GM20000 (cell line): ENCODE data around the gene NT5C2.

ENCODE experiments used
- DNase-seq: peaks from one replicate; pipeline ENCODE4 v3.0.0; 2012; ENCODE audit warnings: low spot score
- TF ChIP-seq, protein P1 (sequence below): IDR thresholded peaks from 2 replicates; pipeline ENCODE4 v1.5.1; 2012; ENCODE audit warnings: mild to moderate bottlenecking, control low read depth; ENCODE audit errors: extremely low read depth, missing control alignments

The NT5C2 gene

GRCh38 chr10:103204353-103205255, 11.5 kb upstream of the NT5C2 start:
- no peak for DNase-seq
- TF ChIP-seq, protein P1, sequence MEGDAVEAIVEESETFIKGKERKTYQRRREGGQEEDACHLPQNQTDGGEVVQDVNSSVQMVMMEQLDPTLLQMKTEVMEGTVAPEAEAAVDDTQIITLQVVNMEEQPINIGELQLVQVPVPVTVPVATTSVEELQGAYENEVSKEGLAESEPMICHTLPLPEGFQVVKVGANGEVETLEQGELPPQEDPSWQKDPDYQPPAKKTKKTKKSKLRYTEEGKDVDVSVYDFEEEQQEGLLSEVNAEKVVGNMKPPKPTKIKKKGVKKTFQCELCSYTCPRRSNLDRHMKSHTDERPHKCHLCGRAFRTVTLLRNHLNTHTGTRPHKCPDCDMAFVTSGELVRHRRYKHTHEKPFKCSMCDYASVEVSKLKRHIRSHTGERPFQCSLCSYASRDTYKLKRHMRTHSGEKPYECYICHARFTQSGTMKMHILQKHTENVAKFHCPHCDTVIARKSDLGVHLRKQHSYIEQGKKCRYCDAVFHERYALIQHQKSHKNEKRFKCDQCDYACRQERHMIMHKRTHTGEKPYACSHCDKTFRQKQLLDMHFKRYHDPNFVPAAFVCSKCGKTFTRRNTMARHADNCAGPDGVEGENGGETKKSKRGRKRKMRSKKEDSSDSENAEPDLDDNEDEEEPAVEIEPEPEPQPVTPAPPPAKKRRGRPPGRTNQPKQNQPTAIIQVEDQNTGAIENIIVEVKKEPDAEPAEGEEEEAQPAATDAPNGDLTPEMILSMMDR, result no peak

DNA sequence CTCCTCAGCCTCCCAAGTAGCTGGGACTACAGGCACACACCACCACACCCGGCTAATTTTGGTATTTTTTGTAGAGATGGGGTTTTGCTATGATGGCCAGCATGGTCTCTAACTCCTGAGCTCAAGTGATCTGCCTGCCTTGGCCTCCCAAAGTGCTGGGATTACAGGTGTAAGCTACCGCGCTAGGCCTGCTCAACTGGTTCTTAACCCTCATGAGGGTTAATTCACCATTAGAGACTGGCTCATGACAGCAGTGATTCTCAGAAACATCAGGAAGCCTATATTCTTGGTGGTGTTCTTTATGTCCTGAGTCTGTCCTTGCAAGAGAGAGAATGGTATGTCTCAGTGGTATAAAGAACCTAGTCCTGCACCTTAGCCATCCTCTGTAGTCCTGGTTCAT, 10.4 kb upstream of the NT5C2 start:
- DNase-seq, result no peak
- TF ChIP-seq, protein P1, result no peak

GRCh38 chr10:103202319-103202718, 9.2 kb upstream of the NT5C2 start:
- TF ChIP-seq, protein P1, result no peak
- DNase-seq, result no peak

- DNase-seq, result no peak
- TF ChIP-seq, protein P1, result no peak
Observed at GRCh38 chr10:103199488-103199887, 6.4 kb upstream of the NT5C2 start.

GRCh38 chr10:103198648-103199047, 5.6 kb upstream of the NT5C2 start:
- TF ChIP-seq, protein P1, result no peak
- no peak for DNase-seq

GRCh38 chr10:103197903-103198302, 4.8 kb upstream of the NT5C2 start:
- TF ChIP-seq, protein P1, result no peak
- DNase-seq, result no peak

- DNase-seq, result no peak
- TF ChIP-seq, protein P1, result no peak
Observed at GRCh38 chr10:103197174-103197573, 4.1 kb upstream of the NT5C2 start.
